DMS153 treated with DMSO at 0.1 percent for 48 hours (cell line): Measurements from ENCODE around the gene ZNF106.

Source experiments
- DNase-seq: peaks from one replicate; lab custom pipeline; 2025; ENCODE audit not compliant: unreplicated experiment; lab: John Stamatoyannopoulos, UW

ZNF106 gene

GRCh38 chr15:42371096-42371495 lies 119.8 kb downstream of the ZNF106 start:
- DNase-seq = no peak

- DNase-seq = no peak
These were observed 122.8 kb downstream of the ZNF106 start for GRCh38 chr15:42368096-42368495.

GRCh38 chr15:42367041-42367440 lies 123.9 kb downstream of the ZNF106 start:
- no peak for DNase-seq

GRCh38 chr15:42365921-42366550 lies 124.9 kb downstream of the ZNF106 start:
- DNase-seq = no peak

- DNase-seq = peak; percentile 33
These were observed 126.4 kb downstream of the ZNF106 start for GRCh38 chr15:42364529-42364928.

GRCh38 chr15:42363942-42364341 lies 127.0 kb downstream of the ZNF106 start:
- no peak for DNase-seq

- no peak for DNase-seq
These were observed 127.5 kb downstream of the ZNF106 start for GRCh38 chr15:42363487-42363886.
